Activated CD8-positive, alpha-beta memory T cell treated with anti-CD3 and anti-CD28 coated beads, Interleukin-2, amount 50 U/mL, for 1 hour (primary cell): ENCODE results near the gene TRAT1.
"Not testable (repeated sequence)": the region's sequence is repeated elsewhere in the genome, so short reads cannot be mapped to it uniquely, and the experiment has no call there.

Experiments
- DNase-seq: peaks from one replicate; pipeline ENCODE4 v3.0.0-alpha.2; 2020; ENCODE audit errors: extremely low read depth

TRAT1 gene, protein sequence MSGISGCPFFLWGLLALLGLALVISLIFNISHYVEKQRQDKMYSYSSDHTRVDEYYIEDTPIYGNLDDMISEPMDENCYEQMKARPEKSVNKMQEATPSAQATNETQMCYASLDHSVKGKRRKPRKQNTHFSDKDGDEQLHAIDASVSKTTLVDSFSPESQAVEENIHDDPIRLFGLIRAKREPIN

DNA sequence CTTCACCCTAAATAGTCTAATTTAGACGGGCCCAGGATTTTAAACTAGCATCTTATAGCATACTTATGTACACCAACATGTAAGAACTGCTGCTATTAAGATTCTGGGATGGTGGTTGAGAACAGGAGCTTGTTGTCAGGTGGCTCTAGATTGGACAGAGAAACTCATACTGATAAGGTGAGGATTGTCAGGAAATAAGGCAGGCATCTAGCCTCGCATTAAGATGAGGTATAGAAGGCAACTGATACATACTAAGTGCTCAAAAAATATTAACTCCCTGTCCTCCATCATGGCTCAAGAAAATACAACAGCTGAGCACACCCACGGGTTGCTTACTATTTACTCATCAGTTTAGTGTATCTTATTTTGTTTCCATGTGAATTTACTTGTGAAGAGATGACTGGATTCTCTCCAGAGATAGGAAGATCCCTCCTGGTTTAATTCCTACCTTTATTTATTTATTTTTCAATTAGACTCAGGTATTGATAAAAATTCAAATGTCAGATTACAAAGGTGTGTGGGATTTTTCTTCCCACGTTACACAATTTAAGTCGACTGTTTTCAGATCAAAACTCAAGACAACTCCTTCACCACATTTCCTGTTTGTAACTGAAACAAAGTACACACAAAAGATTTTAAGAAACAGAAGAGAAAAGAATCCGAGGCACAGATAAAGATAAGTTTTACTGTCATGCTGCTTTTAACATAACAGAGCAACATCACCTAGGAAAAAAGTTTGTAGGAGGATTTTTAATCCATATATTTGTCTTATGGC lies at the start of gene TRAT1:
Gene TRAT1 (plus strand): TSS at position 664 of the 775 bp plus-strand sequence. CDS start 142 bp downstream, outside the sequence.
- no peak for DNase-seq

DNA sequence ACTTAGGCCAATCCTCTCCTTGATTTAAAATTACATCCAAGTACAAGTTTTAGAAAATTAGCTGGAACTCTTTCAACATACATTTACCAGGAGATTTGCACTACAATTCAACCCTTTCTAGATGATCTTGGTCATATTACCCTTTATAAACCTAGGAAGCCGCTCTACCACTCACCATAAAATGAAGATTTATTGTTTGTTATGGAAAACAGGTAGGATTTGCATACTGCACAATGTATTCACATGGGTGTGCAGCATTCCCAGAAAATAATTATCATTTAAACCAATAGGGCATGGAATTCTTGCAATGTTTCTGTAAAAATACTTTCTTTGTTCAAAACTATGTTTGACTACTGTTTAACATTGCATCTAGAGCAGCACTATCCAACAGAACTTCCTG lies 46.9 kb upstream of the TRAT1 start:
- DNase-seq, result no peak

DNA sequence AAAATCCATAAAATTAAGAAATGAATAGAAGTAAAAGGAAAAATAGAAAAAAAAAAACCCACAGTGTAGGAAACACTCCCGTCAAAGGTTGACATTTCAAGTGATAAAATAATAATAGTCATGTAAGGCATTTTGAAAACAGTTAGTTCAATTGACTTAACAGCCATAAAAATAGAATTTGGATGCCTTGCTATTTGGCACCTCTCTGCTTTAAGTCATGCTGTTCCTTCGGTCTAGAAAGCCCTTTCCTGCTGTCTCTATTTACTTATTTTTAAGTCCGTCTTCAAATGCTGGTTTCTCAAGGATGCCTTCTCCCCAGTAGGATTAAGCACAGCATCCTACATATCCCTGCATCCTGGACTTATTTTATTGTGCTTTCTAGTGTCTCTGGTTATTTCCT lies 43.1 kb upstream of the TRAT1 start:
- no peak for DNase-seq

DNA sequence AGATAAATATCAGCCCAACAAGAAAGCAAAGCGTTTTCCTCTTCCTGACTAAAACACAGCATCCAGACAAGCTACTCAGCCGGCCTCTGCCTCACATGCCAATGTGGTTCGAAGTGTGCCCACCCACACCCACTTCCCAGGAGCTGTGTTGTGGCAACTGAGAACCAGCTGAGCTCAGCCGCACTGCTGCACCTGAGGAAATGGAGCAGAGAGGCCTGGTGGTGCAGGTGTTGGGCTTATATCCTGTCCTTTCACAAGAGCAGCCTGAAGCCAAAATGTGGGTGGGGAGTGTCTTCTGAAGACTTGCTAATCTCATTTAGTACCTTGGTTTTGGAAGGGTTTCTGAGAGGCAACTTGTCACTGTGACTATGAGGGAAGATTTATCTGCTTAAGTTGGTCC lies 42.4 kb upstream of the TRAT1 start:
- no peak for DNase-seq

DNA sequence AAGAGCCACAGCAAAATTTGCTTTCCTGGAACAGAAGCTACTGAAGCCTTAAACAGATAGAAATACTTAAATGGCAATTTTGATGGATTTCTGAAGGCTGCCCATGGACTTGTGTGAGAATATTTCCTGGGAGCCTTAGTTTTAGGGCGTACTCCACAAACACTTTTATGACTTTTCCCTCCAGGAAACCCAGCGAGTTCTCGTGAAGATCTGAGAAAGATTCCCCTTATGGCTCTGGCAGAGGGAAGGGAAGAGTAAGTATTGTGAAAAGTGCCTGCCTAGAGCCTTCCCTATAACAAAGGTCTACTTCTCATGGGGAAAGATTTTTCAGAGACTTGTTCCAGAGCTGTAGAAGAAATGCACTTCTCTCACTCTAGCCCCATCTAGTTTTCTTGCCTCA lies 31.1 kb upstream of the TRAT1 start:
- DNase-seq, result no peak

DNA sequence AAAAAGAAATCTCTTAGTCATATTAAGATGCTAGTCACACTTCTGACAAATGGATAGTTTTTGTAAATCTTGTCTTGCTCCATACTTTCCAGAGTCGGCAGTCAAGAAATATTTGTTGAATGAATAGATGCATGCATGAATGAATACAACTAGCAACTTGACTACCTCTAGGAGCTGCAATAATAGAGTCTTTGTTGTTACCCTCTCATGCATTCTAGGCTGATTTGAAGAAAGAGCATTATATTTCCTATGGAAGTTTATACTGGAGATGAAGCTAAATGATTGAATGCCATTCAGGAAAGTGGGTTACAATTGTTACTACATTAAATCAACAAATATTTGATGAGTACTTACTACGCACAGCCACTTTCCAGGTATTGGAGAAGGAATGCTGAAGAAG lies 18.1 kb upstream of the TRAT1 start:
- no peak for DNase-seq

DNA sequence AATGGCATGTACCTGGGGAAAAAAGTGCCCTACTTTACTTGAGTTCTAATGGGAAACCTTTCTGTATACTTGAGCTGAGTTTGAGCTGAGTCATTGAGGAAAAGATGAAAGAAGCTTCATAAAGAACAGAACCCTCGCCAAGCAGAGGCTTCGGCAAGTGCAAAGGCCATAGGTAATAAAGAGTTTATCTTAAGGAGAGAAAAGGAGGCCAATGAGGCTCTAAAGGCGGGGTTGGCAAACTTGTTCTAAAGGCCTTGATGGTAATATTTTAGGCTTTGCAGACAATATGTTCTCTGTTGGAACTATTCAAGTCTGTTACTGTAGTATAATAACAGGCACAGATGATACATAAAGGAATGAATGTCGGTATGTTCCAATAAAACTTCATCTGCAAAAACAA lies 17.6 kb upstream of the TRAT1 start:
- no peak for DNase-seq

DNA sequence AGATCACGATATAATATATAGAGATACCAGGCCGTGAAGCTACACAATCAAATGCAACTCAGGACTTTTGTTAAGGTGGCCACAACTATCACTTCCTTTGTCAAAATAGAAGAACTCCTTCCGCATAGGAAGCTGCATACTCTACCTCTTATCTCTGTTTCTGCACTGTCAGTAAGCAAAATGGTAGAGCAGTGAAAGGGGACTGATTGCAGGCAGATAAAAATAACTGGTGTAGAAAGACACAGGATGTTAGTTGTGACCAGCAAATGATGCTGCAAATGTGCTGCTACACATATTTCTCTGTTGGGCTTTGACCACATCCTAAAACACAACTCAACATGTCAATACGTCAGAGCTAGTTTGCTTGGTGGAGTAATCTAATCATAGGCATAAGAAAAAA lies 16.3 kb upstream of the TRAT1 start:
- no peak for DNase-seq

DNA sequence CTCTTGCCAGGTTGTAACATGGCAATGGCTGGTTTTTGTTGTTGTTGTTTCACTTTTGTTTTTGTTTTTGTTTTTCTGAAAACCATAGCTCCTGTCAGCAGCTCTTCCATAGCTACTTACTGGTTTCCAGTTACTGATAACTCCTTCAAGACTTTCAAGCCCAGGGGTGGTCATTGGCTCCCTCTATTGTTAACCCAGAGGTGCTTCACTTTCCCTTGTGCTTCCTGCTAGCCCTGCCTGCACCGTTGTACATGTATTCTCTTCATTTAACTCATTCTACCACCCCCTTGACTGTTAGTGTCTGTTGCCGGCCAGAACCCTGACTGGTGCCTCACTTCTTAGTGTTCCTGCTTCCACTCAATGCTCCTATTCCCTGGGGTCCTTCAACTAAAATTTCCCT lies 4.2 kb upstream of the TRAT1 start:
- DNase-seq, result peak; percentile 25

DNA sequence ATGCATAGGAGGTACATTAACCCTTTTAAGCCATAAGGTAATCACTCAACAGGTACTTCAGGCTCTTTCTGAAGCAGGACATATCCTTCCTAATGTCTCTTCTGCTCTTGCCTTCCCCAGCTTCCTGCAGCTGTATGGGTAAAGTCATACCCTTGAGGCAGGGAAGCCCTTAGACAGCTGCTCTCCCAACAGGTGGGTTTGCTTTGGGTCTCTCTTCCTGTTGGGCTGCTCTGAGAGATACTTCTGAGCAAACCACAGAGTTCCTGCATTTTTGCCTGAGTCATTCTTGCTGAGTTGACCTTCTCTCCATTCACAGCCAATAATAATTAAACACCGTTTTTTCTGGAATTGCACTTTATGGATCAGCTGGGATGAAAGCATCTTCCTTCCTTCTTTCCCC lies 2.0 kb upstream of the TRAT1 start:
- DNase-seq, result no peak

DNA sequence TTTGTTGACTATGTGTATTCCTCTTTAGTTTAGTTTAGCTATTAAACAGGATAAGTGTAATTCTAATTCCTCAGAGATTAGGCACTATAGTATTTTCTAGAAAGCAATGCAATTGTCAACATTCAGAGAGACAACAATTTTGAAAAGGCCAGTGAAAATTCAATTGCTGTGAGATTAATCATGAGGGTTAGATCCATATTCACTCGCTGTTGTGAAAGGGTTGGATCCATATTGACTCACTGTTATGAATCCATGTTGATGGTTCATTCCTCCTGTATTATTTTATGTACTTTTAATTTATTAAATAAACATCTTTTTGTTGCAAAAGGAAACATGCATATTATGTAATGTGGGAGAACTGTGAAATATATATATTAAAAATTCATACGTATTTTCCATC lies 641 bp downstream of the TRAT1 start:
- DNase-seq, result no peak

DNA sequence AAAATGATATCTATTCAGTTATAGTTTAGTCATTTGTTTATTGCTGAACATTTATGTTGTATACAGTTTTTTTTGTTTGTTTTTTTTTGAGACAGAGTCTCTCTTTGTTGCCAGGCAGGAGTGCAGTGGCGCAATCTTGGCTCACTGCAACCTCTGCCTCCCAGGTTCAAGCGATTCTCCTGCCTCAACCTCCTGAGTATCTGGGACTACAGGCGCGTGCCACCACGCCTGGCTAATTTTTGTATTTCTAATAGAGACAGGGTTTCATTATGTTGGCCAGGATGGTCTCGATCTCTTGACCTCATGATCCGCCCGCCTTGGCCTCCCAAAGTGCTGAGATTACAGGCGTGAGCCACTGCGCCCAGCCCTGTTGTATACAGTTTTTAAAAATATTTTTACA lies 1.2 kb downstream of the TRAT1 start:
- not testable (repeated sequence) for DNase-seq

DNA sequence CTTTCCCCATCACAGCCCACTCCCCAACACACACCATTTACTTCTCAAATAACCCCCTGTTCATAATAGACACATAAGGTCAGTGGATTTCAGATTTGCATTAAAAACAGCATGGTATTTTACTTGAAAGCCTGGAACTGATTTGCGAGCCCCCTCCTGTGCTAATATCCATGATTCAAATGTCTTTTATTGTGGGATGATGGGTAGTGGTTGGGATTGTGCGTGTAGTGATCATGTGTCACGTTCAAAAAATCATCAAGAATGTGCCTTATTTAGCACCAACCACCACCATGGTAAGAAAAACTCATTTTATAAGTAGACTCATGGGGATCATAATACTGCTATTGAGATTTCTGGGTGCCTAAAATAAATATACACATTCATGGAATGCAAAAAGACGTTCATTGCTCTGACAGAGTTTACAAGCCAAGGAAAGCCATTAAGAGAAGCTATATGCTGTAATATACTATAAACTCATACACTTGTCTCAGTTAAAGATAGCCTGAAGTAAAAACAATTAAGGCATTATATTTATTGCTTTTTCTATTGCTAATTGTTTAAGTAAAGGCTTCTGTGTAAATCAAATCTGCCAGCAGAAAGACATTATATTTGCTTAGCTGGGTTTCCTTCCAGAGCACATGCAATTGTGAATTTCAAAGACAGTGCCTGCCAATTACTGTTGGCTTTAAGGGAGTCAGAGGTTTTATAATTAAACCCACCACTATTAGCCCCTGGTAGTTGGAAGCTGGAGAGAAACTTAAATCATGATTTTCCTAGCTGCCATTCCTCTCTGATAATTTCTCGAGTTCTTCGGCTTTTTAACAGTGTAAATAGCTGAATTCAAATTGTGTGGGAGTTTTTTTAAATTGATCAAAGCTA lies 4.0 kb downstream of the TRAT1 start:
- no peak for DNase-seq

DNA sequence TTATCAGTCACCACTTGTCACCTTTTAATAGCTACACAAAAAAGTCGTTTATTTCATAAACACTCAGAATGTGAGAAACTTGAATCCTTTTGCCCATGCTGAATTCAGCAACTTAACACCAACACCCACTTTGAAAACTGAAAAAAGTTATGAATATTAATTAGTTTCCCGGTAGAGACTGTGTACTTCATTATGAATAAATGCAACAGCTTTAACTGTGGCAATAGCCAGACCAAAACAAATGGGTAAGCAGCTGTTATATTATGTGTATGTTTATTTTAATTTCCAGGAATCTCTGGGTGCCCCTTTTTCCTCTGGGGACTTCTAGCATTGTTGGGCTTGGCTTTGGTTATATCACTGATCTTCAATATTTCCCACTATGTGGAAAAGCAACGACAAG lies 7.8 kb downstream of the TRAT1 start:
- no peak for DNase-seq

DNA sequence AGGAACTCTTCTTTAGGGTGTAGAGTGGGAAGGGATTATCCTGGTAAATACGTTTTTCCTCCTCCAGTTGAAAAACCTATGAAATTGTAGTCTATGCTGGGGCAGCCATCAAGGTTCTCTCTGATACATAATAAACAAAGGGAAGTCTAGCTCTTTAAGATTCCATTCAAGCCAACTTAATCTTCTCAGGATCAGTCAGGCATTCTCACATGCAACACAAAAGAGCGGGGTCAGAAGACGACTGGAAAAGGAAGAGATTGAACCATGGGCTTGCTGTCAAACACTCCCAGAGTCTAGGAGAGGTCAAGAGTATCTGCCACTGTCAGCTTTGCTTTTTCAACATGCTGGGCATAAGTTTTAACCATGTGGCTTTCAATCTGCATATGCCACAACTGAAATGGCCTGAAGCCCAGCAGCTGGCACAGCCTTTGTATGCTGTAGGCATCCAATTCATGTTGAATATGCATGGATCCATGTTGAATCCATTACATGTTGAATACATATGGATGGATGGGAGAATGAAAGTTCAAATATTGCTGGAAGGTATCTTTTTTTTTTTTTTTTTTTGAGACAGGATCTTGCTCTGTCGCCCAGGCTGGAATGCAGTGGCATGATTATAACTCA lies 8.5 kb downstream of the TRAT1 start:
- DNase-seq, result no peak

DNA sequence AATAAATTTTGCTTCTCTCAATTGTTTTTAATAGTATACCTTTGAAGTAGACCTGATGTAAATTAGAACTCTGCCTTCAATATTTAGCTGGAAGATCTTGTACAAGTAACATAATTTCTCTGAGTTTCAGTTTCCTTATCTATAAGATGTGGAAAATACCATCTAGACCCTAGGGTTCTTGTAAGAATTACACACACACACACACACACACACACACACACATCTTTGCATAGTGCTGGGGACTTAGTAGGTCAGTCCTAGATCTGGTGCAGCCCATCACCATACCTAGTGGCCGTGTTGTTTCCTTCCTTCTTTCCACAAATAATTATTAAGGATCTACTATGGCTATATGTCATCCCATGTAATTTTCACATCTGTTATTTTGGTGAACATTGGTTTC lies 11.0 kb downstream of the TRAT1 start:
- DNase-seq, result no peak

DNA sequence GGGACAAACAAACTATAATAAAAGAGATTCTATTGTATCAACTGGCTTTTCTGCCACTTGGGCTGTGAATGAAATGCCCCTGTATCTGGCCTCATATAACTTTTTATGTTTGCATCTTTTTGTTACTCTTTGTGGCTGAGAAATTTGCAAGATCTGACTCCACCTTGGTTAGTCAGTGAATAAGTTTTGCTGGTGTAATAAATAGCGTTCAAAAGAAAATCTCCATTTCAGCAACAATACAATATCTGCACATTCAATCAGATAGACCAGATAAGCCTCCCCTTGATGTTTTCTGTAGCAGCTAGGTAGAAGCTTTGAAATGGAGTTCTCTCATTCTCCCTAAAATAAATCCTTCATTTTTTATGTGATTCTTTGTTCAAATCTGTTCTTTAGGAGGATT lies 12.0 kb downstream of the TRAT1 start:
- DNase-seq, result no peak

DNA sequence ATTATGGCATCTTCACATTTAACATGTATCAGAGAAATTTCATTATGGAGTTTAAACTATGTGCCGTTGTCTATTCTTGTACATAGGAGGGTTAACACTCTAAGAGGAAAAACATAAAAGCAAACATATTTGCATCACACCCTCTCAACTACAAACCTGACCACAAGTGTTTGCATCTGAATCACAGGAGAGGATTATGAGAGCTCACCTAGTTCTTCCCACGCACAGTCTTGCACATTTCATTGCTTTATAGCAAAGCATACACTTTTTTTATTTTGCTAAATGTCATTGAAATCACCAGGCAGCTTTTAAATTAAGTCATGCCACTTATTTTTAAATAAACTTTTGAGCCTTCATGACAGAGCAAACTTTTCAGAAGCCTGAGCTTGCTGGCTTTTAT lies 12.5 kb downstream of the TRAT1 start:
- peak; percentile 23 for DNase-seq

DNA sequence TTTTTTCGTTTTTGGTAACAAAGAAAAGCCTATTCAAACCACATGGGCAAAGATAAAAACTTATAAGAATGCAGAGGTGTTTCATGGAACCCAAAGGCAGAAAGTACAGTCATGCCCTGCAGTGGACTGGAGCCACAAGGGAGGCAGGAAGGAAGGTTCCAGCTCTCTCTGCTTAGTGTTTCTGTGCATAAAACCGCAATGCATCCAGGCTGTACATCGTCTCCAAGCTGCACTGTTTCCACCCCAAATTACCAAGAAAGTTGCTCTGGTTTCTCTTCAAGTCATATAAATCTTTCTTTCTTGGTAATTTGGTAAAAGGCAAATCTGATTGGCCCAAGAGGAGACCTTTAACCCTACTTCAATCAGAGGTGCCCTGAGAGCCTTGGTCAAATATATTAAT lies 15.8 kb downstream of the TRAT1 start:
- DNase-seq, result no peak

DNA sequence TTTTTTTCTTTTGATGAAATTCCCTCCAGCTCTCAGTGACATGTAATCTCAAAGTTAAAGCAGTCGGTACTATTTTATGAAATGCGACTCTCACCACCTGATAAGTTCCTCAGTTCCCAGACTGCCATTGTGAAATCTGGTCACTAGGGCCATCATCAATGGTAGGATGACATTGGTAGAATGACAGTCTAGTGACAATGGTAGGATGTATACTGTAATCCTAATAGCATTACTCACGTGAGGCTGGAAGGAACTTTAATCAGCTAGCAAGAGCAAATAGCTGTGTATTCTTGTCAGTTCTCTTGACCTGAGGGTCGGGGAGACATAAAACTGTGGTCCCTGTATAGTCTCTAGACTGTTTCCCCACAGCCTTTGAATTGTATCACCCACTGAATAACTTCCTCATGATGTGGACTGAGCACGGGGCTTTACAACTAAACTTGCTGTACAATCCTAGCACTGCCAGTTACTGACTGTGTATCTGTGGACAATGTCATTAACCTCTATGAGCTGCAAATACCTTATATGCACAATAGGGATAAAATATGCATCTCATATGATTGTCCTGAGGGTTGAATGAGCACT lies 23.2 kb downstream of the TRAT1 start:
- DNase-seq, result no peak

DNA sequence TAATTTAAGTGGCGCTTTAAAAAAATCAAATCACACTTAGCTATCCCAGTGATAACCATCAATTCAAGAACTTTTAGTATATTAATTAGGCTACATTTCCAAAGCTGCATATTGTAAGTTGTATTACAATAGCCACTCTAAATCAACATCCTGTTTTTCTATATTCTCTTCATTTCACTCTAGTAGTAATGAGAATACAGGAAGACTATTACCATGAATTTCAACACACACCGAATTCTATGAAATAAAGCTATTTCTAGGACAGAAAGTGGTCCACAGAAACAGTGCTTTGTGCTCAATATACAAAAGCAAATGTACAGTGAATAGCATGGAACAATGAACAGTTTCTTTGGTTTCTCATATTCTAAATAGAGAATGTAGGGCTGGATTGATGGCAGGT lies 24.6 kb downstream of the TRAT1 start:
- no peak for DNase-seq

DNA sequence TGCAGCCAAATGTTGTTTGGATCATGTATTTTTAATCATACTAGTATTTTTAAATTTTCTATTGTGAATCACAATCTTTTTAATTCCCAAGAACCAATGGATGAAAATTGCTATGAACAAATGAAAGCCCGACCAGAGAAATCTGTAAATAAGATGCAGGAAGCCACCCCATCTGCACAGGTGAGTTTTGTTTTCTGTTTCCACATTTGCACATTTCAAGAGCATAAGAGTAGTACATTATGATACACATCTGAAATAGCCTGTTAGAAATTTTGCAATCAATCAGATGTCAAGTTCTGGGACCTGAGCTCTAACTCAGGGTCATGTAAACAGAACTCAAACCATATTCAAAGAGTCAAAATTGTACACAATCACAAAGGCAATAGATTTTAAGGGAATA lies 26.5 kb downstream of the TRAT1 start:
- no peak for DNase-seq
